ENCODE data around the gene PBX2.
"Not testable (repeated sequence)": the region's sequence is repeated elsewhere in the genome, so short reads cannot be mapped to it uniquely, and the experiment has no call there.

PBX2 gene

DNA sequence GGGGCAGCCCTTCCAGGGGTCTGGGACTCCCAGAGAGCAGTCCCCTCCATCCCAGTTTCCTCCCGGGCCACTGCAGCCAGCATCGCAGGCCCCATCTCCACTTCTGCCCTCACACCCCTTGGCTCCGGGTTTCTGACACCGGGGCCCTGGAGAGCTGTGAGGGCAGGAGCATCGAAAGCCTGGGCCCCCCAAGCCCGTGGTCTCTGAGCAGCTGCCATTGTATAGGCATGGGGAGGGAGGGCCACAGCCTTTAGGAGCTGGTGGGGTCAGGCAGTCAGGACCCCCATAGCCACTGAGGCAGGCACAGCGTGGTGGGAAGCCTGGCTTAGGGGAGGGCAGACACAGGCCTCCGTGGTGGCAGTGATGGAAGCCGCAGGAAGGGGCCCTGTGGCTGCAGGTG lies 12.2 kb upstream of the PBX2 start:
- no peak for DNase-seq

GRCh38 chr6:32200711-32201475 lies 10.9 kb upstream of the PBX2 start:
- DNase-seq = no peak

GRCh38 chr6:32198866-32199265 lies 8.9 kb upstream of the PBX2 start:
- DNase-seq = no peak

DNA sequence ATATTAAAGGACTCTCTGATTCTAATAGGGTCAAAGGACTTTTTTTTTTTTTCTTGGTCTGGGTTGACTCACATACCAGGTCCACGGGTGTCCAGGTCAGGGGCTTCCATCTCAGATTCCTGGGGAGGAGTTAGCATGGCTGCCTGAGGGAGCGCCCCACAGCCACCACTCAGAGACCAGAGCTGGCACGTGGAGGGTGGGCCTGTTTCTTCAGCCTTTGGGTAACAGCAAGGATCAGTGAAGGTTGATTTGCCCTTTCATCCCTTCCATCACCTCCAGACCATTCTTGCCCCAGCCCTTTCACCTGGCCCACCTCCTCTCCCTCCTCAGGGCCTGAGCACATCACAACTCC lies 8.3 kb upstream of the PBX2 start:
- DNase-seq = no peak

DNA sequence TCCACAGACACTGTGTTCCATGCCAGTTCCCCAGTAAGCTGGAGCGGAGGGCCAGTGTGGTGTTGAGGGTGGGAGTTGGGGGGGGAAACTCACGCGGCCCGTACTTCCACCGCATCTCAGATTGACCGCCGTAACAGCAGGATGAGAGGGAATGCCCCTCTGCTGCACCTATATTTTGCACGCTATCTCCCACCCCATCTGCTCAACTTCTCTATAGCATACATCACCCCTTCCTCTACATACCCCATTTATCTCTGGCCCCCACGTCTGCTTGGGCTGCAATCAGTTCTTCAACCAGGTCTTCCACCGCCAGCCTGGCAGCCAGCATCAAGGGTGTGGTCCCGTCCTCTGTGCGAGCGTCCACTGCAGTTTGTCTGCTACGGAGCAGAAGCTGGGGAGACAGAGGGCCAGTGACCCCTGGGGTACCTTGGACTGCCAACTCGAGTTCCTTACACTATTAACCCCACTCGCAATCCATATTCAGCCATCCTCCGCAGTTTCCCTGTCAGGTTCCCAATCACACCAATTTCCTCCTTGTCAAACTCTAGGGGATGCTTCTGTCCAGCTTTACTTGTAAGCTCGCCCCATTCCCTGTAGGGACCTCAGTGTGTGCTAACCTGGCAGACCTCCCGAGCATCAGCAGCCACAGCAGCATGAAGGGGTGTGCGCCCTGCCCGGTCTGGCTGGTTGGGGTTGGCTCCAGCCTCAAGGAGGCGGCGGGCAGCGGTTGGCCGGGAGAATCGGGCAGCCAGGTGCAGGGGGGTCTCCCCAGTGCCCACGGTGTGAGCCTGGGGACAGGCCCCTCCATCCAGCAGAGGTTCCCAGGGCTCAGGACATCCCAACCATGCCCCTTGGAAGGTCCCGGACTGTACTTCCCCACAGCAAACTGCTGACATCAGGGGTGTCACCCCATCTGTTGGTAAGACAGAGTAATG lies 6.9 kb upstream of the PBX2 start:
- no peak for DNase-seq

DNA sequence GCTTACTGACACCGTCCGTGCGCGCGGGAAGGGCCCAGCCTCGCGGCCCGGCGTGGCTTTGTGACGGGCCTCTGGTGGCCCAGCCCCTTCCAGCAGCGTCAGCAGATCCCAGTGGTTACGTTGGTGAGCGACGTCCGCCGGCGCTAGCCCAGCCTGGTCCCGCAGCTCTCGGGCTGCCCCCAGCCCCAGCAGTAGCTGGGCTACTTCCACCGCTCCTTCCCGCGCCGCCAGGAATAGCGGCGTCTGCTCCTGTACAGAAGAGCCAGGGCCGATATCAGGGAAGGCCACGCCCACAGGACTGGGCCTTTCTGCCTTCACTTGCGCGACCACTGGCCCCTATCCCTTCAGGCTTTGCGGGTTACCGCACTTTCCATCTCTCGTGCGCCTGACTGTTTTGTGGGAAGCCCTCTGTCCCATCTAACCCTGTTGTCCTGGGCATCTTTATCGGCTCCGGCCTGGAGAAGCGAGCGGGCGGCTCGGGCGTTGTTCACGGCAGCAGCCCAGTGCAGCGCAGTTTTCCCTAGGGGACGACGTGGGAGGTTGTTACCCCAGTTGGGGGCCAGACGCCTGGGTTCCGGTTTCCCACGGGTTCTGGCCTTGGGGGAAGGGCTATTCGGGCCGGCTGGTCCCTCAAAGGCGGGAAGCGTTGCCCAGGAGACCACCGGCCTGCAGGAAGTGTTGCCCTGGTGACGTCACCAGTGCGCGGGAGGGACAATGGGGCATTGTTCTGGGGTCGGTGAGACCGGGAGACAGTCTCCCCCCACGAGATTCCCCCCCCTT lies 6.1 kb upstream of the PBX2 start:
- no peak for DNase-seq

- peak; percentile 88 for DNase-seq
Observed at GRCh38 chr6:32195652-32195901, 5.6 kb upstream of the PBX2 start.

- DNase-seq = no peak
Observed at GRCh38 chr6:32194825-32195651, 5.0 kb upstream of the PBX2 start.

- no peak for DNase-seq
Observed at GRCh38 chr6:32194388-32194787, 4.4 kb upstream of the PBX2 start.

- DNase-seq = not testable (repeated sequence)
Observed at GRCh38 chr6:32193096-32193495, 3.1 kb upstream of the PBX2 start.

GRCh38 chr6:32192608-32193039 lies 2.6 kb upstream of the PBX2 start, which contains the start of gene GPSM3:
Gene GPSM3 (minus strand): TSS chr6:32192643. CDS start chr6:32192513, 130 bp downstream.
- DNase-seq = peak; percentile 8

DNA sequence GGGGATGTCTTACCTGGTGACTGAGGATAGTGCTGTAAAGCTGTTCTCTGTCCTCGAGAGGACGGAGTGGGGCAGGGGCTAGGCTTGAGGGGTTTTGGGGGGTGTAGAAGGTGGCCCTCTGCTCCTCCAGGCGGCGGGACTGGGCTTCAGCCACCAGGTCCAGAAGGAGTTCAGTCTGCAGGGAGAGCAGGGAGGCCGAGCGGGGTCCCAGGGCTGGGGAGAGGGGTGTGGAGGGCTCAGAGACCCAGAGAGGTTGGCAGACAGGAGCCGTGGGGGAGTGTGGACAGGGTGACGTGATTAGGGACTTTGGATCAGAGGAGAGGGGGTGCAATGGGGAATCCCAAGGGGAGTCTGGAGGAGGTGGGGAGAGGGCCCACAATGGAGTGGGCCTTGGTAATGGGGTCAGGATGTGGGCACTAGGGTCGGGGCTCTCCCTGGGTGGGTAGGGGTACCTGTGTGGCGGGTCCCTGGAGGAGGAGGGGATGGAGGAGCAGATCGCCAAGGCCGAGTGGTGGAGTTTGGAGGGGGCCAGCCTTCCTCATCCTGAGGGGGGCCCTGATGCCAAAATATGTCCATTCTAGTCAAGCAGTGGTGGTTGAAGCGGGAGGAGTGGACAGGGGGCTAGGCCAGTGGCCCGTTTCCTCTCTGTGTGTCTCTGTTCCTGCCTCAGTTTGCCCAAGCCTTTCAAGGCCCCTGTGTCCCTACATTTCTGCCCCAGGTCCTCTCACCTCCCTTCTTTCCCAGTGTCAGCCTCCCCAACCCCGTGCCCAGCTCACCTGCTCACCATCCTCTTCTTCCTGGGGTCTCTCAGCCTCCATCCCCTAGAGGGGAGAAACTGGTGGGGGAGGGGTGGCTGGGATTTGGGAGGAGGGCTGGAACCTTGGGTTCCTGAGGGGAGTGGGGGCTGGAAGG lies 1.9 kb upstream of the PBX2 start:
- no peak for DNase-seq

DNA sequence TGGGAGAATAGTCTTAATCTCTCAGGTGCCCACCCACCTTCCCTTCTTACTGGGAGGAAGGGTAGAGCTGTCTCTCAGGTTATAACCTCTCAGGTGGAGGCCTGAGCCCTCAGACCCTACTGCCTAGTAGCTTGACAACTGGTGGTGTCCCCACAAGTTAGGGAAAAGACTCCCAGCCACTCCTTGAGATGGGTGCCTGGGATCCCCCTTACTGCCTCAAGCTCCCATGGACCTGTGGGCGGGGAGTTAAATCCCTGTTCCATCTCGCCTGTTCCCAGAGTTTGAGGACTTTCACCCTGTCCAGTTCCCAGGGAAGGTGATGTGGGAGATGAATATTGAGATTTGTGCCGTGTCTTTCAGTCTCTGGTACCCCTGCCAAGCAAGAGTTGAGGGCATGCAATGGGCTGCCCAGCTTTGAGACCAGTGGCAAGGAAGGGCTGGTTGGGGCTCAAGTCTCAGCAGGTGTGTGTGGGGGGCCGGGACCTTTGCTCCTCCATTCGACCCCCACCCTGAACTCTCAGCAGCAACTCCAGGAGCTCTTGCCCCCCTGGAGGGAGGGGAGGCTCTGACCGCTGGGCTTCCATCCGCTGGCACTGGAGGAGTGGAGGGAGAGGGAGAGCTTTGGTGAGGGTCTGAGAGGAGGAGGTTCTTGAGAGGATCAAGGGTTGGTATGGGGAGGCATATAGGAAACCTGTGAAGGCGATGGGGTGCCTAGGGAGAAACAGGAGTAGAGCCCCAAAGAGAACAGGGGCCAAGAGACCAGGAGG lies 1.1 kb upstream of the PBX2 start:
- no peak for DNase-seq

- no peak for DNase-seq
Observed at GRCh38 chr6:32189742-32190053, 304 bp downstream of the PBX2 start.

- DNase-seq = no peak
Observed at GRCh38 chr6:32189069-32189741, 797 bp downstream of the PBX2 start.

DNA sequence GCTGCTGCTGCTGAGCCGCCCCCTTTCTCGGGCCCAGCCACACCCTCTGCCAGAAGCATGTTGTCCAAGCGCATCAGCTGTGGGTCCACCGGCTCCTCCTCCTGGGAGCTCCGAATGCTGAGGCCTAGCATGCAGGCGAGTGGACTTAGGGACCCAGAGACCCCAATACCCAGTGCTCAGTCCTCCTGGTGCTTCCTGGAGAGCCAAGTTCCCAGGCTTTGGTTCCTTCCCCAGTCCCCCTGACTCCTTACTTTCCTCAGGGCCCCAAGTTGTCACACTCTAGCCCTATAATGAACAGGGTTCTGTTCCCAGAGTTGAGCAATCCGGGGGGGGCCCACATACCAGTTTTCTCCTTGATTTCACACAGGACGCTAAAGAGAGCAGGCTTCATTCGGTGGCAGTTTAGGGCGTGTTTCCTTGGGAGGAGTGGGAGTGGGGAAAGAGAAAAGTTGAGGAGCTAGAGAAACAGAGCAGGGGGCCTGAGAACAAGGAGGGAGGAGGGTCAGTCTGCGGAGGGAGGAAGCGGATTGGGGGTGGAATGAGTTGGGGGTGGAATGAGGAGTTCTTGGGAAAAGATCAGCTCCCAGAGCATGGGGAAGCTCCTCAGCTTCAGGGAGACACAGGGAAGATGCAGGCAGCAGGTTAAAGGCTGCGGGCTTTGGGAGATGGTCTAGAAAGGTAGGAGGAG lies 1.5 kb downstream of the PBX2 start:
- no peak for DNase-seq

- DNase-seq = not testable (repeated sequence)
Observed at GRCh38 chr6:32187725-32188380, 2.1 kb downstream of the PBX2 start.

GRCh38 chr6:32187009-32187709 lies 2.8 kb downstream of the PBX2 start:
- DNase-seq = no peak

All from SIG-M5 (cell line).